K562 (cell line): ENCODE results near the gene SPI1. TPM values are rescaled to one million over a fixed set of nuclear protein-coding genes. Genes with fewer than 3 reads are reported as not detected.

Experiments used
- ARID3B ChIP-seq: fragments of 250-450 bp; sonication (Bioruptor Pico); IDR thresholded peaks from 2 replicates; pipeline ENCODE4 v1.4.0; 2020; ENCODE audit warnings: borderline replicate concordance
- CREB3L1 ChIP-seq: fragments of 450-650 bp; IDR thresholded peaks from 2 replicates; pipeline ENCODE4 v1.6.1; 2014; ENCODE audit warnings: low read depth, mild to moderate bottlenecking, moderate library complexity, borderline replicate concordance
- MGA ChIP-seq: fragments of 450-650 bp; IDR thresholded peaks from 2 replicates; pipeline ENCODE4 v1.6.1; 2016; ENCODE audit warnings: mild to moderate bottlenecking, moderate library complexity
- MTA1 ChIP-seq: fragments of 450-650 bp; IDR thresholded peaks from 2 replicates; pipeline ENCODE4 v1.6.1; 2017; ENCODE audit warnings: borderline replicate concordance
- ZMIZ1 ChIP-seq, 2 experiments: fragments of 150-350 bp in 1 of 2; IDR thresholded peaks; 2 replicates each; pipeline ENCODE4 v1.6.1; 2012 to 2016; ENCODE audit warnings: low read depth in 2 of 2, low read length in 2 of 2, mild to moderate bottlenecking in 1 of 2, moderate library complexity in 1 of 2
- polyA plus RNA-seq, 8 experiments: library from polyadenylated mRNA; depleted of rRNA in 4 of 8; stranded (reverse) in 5 of 8; unstranded in 3 of 8; fragments of >200 nt; fragmentation: Nextera tagmentation in 2 of 8; fragmentation: Illumina TruSeq in 1 of 8; extraction: Ambion mirVana in 2 of 8; extraction: Trizol in 1 of 8; gene quantifications; 2 replicates each; pipeline versions ENCODE4 v1.2.1 to v1.2.3, GENCODE V29; 2011 to 2014; ENCODE audit warnings: inconsistent platforms in 1 of 8, missing spikeins in 1 of 8
- total RNA-seq, 7 experiments: library from RNA; depleted of rRNA in 6 of 7; stranded (reverse); fragments of >200 nt in 6 of 7; fragmentation: Illumina TruSeq in 2 of 7; extraction: Trizol in 2 of 7; gene quantifications; 2 replicates each; pipeline versions ENCODE4 v1.2.1 to v1.2.3, GENCODE V29; 2011 to 2021; ENCODE audit warnings: low replicate concordance in 1 of 7

The SPI1 gene
- total and polyA plus RNA-seq, 9 of the 15 experiments (the other 6 are each of a cell fraction or from before 2014, with no cell fraction given), result 0.10 to 33.7 (median 10.3) TPM

GRCh38 chr11:47378010-47378835 is at the start of gene SPI1 (continued):
- TF ChIP-seq MGA (peak; percentile 68), MTA1 (peak; percentile 62; the same call in 1 of the 2 replicates), CREB3L1 (peak; percentile 24; the same call in 1 of the 2 replicates), ZMIZ1 (IDR thresholded peaks at IDR 0.05; ENCODE audit: low read depth in 2 of 2, low read length in 2 of 2) (peak in 1 of 2 experiments; percentile 83; a peak in 2 of 4 replicates), ARID3B (CRISPR knock-in tag) (no peak)
